Breast epithelium (tissue), 3 donors: Measurements from ENCODE around the gene BORCS5.

Source experiments
- POLR2A ChIP-seq: fragments of 450-650 bp; IDR thresholded peaks from one replicate; pipeline ENCODE4 v1.6.1; 2016; ENCODE audit warnings: antibody characterized with exemption, mild to moderate bottlenecking, moderate library complexity
- TF ChIP-seq, protein P1 (sequence below), 3 donors: fragments of 450-650 bp; IDR thresholded peaks; one replicate each; pipeline ENCODE4 v1.5.1; 2016 to 2017; ENCODE audit warnings: antibody characterized with exemption in 3 of 3, mild to moderate bottlenecking in 3 of 3, moderate library complexity in 3 of 3

DNA sequence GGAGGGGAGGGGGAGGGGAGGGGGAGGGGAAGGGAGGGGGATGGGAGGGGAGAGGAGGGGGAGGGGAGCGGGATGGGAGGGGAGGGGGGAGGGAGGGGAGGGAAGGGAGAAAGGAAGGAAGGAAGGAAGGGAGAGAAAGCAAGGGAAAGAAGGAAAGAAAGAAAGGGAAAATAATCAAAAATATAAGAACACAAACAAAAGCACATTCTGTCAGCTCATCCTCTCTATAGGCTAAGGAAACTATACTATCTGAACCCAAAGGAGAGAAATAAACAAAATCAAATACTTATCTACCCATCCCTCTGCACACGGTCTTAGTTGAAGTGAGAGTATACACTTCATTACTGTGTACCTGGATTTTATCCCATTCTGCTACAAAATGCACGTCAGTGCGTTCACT is 33.8 kb upstream of the BORCS5 start:
- no peak for TF ChIP-seq POLR2A
- TF ChIP-seq, protein P1, sequence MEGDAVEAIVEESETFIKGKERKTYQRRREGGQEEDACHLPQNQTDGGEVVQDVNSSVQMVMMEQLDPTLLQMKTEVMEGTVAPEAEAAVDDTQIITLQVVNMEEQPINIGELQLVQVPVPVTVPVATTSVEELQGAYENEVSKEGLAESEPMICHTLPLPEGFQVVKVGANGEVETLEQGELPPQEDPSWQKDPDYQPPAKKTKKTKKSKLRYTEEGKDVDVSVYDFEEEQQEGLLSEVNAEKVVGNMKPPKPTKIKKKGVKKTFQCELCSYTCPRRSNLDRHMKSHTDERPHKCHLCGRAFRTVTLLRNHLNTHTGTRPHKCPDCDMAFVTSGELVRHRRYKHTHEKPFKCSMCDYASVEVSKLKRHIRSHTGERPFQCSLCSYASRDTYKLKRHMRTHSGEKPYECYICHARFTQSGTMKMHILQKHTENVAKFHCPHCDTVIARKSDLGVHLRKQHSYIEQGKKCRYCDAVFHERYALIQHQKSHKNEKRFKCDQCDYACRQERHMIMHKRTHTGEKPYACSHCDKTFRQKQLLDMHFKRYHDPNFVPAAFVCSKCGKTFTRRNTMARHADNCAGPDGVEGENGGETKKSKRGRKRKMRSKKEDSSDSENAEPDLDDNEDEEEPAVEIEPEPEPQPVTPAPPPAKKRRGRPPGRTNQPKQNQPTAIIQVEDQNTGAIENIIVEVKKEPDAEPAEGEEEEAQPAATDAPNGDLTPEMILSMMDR (IDR thresholded peaks at IDR 0.05), result no peak
